Activated naive CD4-positive, alpha-beta T cell treated with anti-CD3 and anti-CD28 coated beads, Interleukin-2, amount 50 U/mL, for 72 hours (primary cell): ENCODE data around the gene SLC24A4. TPM values are rescaled to one million over a fixed set of nuclear protein-coding genes. Genes with fewer than 3 reads are reported as not detected.

Experiments used
- ATAC-seq, 2 donors: fragments of 150-1000 bp; cut with Tn5 transposase; 2 replicates each; pipeline ENCODE4 v1.10.0; 2021; ENCODE audit warnings: mild to moderate bottlenecking in 2 of 2, moderate library complexity in 2 of 2
- DNase-seq, 2 donors: peaks; one replicate each; pipeline ENCODE4 v3.0.0; 2021 to 2022; ENCODE audit warnings: low spot score in 2 of 2
- H3K27ac Mint-ChIP-seq, 2 donors: one replicate each; pipeline ENCODE4 v1.8.0; 2022; ENCODE audit warnings: mild to moderate bottlenecking in 2 of 2, mixed read lengths in 2 of 2
- H3K36me3 Mint-ChIP-seq, 2 donors: one replicate each; pipeline ENCODE4 v1.8.0; 2022; ENCODE audit warnings: mixed read lengths in 2 of 2
- H3K9me3 Mint-ChIP-seq, 2 donors: one replicate each; pipeline ENCODE4 v1.8.0; 2022; ENCODE audit warnings: mixed read lengths in 2 of 2
- total RNA-seq, 2 donors: library from RNA; stranded (reverse); gene quantifications; one replicate each; pipeline ENCODE4 v1.2.3, GENCODE V29; 2022

The SLC24A4 gene
- total RNA-seq, 2 donors from 2014 or later = not detected

DNA sequence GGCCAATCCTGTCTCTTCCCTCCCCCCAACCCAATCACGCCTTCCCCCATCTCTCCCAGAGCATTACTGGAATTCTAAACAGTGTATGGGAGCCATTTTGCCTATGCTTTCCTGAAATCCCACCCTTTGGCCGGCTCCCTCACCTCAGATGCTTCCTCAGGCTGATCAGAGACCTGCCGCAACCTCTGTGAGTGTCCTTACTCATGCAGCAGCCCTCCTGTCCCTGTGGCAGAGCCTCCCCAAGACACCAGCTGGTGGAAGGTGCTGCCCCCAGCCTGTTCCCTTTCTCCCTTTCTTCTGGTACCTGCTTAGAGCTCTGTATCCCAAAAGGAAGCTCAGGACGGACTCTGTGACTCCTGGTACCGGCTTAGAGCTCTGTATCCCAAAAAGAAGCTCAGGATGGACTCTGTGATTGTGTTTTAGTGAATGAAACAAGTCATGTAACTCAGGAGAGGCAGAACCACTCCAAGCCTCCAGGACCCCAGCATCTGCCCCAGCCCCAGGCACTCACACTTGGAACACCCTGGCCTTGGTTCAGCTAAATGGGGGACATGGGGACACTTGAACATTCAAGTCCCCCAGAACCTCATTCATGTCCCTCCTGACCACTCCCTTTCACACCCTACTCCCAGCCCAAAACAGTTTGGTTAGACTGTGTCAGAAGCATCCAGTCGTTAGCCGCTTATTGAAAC, 161.3 kb downstream of the SLC24A4 start:
- ATAC-seq = no peak
- DNase-seq = no peak
- Mint-ChIP-seq H3K36me3 (no peaks in the 10 kb centered on the region), H3K27ac (no peak overlapping the region), H3K9me3 (peaks cover 0 to 5% of the 10 kb centered on the region in 2 donors)

DNA sequence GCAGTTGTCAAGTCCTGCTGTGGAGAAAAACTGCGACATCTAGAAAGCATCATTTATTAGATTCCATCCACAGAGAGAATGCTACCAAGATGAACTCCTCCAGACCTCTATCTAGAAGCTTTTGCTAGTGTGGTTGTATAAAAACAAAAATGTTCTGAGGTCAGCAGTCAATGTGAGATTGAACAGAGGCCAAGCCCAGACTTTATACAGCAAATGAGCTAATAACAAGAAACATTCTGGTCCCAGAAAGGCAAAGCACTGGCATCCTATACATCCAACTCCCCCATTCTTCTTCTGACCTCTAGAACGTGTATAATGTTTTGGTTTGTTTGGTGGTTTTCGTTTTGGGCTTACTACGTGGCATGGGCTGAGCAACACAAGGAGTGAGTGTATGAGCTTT, 163.9 kb downstream of the SLC24A4 start:
- ATAC-seq = no peak
- no peaks in the 10 kb centered on the region for H3K36me3 Mint-ChIP-seq
- no peak for DNase-seq
- peak overlapping the region in 1 of 2 donors; percentile 7 for H3K27ac Mint-ChIP-seq
- no peaks in the 10 kb centered on the region for H3K9me3 Mint-ChIP-seq

DNA sequence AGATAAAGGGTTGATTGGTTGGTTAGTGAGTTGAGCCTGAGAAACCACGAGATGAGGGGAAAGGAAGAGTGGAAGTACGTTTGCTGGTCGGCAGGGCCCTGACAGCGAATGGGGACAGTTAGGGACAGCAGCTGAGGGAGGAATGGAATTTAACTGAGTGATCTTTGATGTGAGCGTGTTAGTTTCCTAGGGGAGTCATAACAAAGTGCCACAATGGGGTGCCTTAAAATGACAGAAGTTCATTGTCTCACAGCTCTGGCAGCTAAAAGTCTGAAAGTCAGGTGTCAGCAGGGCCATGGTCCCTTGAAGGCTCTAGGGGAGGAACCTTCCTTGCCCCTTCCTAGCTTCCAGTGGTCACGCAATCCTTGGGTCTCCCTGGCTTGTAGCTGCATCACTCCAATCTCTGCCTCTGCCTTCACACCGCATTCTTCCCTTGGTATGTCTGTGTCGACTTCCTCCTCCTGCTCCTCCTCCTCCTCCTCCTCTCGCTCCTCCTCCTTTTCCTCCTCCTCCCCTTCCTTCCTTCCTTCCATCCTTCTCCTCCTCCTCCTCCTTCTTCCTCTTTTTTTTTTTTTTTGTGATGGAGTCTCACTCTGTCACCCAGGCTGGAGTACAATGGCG, 164.7 kb downstream of the SLC24A4 start:
- no peak for ATAC-seq
- H3K36me3 Mint-ChIP-seq = no peaks in the 10 kb centered on the region
- H3K27ac Mint-ChIP-seq = peak overlapping the region in 1 of 2 donors; percentile 7
- no peak for DNase-seq
- H3K9me3 Mint-ChIP-seq = no peaks in the 10 kb centered on the region

GRCh38 chr14:92489394-92490238, 166.7 kb downstream of the SLC24A4 start:
- Mint-ChIP-seq H3K36me3 (no peaks in the 10 kb centered on the region), H3K9me3 (no peaks in the 10 kb centered on the region), H3K27ac (no peak overlapping the region)
- ATAC-seq (no peak), DNase-seq (no peak)

DNA sequence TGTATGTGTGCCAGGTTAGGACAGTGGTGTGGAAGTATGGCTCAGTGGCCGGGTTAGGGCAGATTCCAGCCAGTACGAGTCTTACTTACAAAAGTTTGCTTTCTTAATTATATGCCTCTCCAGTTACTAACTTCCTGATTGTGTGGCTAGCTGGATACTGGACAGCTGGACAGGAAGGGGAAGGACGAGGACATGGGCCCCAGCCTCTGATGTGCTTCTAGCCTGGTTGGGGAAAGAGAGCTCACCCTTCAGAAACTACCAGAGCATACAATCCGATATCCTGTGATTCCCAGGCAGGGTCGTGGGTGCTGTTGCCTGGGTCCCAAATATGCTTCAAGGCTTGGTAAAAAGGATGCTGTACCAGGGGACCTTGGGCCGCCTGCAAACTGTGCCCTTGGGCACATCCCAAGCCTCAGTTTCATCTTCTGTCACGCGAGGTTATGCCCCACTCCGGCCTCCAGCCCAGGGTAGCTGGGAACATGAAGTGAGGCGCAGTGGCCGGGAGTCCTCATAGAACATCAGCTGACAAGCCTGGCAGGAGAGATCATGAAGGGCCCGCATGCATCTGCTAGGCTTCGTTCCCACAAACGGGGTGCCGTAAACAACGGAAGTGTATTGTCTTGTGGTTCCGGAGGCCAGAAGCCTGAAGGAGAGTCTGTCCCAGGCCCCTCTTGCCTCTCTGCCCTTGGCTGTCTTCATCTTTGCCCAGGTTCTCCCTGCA, 167.4 kb downstream of the SLC24A4 start:
- ATAC-seq (no peak), DNase-seq (no peak)
- H3K9me3 Mint-ChIP-seq = no peaks in the 10 kb centered on the region
- no peaks in the 10 kb centered on the region for H3K36me3 Mint-ChIP-seq
- H3K27ac Mint-ChIP-seq = no peak overlapping the region

GRCh38 chr14:92491782-92492181, 168.8 kb downstream of the SLC24A4 start:
- Mint-ChIP-seq H3K9me3 (no peaks in the 10 kb centered on the region), H3K36me3 (no peaks in the 10 kb centered on the region), H3K27ac (peak overlapping the region in 1 of 2 donors; percentile 66)
- ATAC-seq = no peak
- DNase-seq = no peak

DNA sequence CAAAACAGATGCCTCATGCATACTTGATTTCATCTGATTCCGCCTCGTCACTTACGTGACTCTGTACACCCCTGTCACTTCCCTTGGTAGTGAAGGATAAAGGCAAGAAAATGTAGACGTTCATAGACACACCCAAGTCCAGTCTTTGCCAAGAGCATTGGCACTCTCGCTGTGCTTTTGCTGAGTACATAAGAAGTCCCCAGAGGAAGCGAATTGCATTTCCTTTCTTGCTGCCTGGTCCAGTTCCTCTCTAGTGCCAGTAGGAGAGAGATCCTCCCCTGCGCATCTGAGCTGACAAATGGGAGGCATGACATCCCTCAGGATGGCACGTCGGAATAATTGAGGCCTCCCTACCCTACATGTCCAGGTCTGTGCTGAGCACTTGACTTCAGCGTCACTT, 169.3 kb downstream of the SLC24A4 start:
- no peaks in the 10 kb centered on the region for H3K9me3 Mint-ChIP-seq
- no peak for ATAC-seq
- DNase-seq = no peak
- peak overlapping the region in 1 of 2 donors; percentile 66 for H3K27ac Mint-ChIP-seq
- no peaks in the 10 kb centered on the region for H3K36me3 Mint-ChIP-seq

DNA sequence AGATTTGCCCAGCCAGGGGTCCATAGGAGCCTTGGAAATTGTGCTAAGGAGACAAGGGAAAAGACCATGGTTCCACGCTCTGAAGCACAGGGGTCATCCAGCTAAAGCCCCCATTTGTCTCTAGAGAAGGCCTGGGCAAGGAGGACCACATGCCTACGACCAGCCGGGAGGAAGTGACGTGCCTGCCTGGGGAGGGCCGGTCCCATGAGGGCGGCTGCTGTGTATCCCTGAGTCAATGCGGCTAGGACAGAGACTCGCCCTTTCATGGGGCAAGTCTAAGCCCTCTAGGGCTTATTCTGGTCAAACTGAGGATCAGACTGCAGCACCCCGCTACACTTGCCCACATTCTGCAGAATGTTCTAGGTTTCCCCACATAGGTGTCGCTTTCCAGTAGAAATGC, 170.1 kb downstream of the SLC24A4 start:
- H3K27ac Mint-ChIP-seq = no peak overlapping the region
- DNase-seq (no peak), ATAC-seq (no peak)
- no peaks in the 10 kb centered on the region for H3K36me3 Mint-ChIP-seq
- no peaks in the 10 kb centered on the region for H3K9me3 Mint-ChIP-seq

GRCh38 chr14:92493492-92493891, 170.5 kb downstream of the SLC24A4 start:
- Mint-ChIP-seq H3K9me3 (no peaks in the 10 kb centered on the region), H3K27ac (no peak overlapping the region), H3K36me3 (no peaks in the 10 kb centered on the region)
- DNase-seq (no peak), ATAC-seq (no peak)

DNA sequence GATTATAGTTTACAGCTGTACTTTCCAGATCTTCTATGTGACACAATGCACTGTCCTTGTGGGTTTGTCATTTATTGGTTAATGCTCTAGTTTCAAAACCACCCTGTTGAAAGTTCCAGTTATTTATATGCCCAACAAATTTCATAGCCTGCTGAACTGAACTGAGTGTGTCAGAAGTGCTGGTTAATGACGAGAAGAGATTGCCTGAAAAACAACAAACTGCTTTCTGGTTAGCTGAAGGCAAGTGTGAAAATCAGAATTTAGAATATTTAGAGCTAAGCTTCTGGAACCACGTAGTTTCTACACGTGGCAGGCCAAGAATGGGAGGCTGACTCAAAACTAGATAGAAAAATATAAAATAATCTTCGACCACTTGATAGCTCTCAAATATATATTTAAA, 171.5 kb downstream of the SLC24A4 start:
- no peak for ATAC-seq
- DNase-seq = no peak
- H3K27ac Mint-ChIP-seq = no peak overlapping the region
- no peaks in the 10 kb centered on the region for H3K36me3 Mint-ChIP-seq
- no peaks in the 10 kb centered on the region for H3K9me3 Mint-ChIP-seq

GRCh38 chr14:92495027-92495426, 172.1 kb downstream of the SLC24A4 start:
- H3K9me3 Mint-ChIP-seq = no peaks in the 10 kb centered on the region
- no peak for DNase-seq
- ATAC-seq = no peak
- no peaks in the 10 kb centered on the region for H3K36me3 Mint-ChIP-seq
- no peak overlapping the region for H3K27ac Mint-ChIP-seq

DNA sequence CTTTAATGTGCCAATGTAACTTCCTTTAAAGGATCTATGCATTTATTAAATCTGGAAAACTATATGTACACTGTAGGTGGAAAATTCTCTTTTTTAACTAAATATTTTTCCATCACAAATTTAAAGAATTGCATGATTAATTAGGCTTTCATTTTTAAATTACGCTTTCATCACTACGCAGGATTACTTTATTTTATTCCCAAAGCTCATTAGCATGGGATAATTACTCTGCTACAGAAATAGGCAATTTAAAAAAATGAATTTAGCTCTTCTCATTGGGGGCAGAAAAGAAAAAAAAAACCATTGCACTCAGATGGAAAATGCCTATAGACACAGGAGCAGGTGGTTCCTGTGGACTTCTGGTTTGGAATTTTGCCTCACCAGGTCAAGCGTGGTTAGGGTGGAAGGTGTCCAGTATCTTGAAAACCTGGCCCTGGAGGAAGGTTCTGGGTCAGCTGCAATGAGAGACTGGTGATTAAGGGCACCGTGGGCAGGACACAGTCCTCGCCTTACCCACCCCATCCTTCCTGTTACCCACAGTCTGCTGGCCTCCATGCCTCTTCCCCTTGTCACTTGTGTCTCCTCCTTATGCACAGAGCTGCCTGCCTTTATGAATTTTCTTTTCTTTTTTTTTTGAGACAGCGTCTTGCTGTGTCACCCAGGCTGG, 173.4 kb downstream of the SLC24A4 start:
- no peak overlapping the region for H3K27ac Mint-ChIP-seq

DNA sequence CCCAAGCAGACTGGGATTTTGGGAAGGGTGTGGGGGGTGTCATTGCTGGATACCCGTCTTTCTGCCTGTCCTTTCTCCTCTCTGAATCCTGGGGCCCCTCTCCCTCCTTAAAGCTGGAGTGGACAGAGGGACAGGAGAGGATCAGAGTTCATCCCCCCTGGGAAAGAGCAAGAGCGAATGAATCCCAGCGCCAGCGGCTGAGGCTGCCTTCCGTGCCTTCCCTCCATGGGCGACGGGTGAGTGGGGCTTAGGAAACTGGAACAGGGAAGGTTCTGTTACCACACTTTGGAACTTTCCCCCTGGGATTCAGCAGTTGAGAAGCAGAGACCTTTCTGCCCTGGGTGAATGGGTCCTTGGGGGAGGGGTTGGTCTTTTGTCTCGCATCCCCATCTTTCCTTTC, 174.4 kb downstream of the SLC24A4 start:
- H3K9me3 Mint-ChIP-seq = no peaks in the 10 kb centered on the region
- no peak for ATAC-seq
- DNase-seq = no peak
- H3K27ac Mint-ChIP-seq = no peak overlapping the region
- no peaks in the 10 kb centered on the region for H3K36me3 Mint-ChIP-seq

More for the DNA sequence above, 173.4 kb downstream of the SLC24A4 start:
- ATAC-seq (no peak), DNase-seq (no peak)
- H3K36me3 Mint-ChIP-seq = no peaks in the 10 kb centered on the region
- no peaks in the 10 kb centered on the region for H3K9me3 Mint-ChIP-seq

DNA sequence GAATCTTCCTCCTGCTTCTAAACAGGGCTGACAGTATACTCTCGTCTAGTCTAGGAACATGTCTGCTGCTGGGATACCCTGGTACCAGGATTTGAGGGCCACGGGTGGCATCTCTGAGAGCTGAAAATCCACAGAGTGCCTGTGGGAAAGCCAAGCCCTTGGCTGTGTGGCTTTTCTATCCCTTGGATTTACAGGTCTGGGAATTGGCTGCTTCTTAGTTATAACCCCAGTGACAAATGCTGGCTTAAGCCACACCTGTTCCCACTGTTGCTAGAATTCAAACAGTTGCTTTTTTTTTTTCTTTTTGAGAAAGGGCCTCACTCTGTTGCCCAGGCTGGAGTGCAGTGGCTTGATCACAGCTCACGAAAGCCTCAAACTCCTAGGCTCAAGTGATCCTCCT, 176.3 kb downstream of the SLC24A4 start:
- Mint-ChIP-seq H3K36me3 (no peaks in the 10 kb centered on the region), H3K27ac (no peak overlapping the region), H3K9me3 (no peaks in the 10 kb centered on the region)
- ATAC-seq = no peak
- DNase-seq = peak in 1 of 2 donors; percentile 11

GRCh38 chr14:92500491-92500941, 177.6 kb downstream of the SLC24A4 start:
- no peak for ATAC-seq

GRCh38 chr14:92501891-92502351, 179.0 kb downstream of the SLC24A4 start:
- Mint-ChIP-seq H3K9me3 (no peaks in the 10 kb centered on the region), H3K36me3 (no peaks in the 10 kb centered on the region), H3K27ac (no peak overlapping the region)
- no peak for ATAC-seq
- no peak for DNase-seq

More at GRCh38 chr14:92500491-92500941, 177.6 kb downstream of the SLC24A4 start:
- H3K9me3 Mint-ChIP-seq = no peaks in the 10 kb centered on the region
- peak in 1 of 2 donors; percentile 1 for DNase-seq
- H3K27ac Mint-ChIP-seq = peak overlapping the region in 1 of 2 donors; percentile 12
- no peaks in the 10 kb centered on the region for H3K36me3 Mint-ChIP-seq
